HEK293 (cell line): Measurements from ENCODE around the gene OCRL.

ENCODE experiments used
- CTCF ChIA-PET: fragments of 350-600 bp; formaldehyde crosslinking; extraction: SDS; loops from one replicate; lab custom pipeline; 2021; ENCODE audit warnings: antibody characterized with exemption; lab: Yijun Ruan, JAX
- POLR2A ChIA-PET: fragments of 300-600 bp; formaldehyde crosslinking; extraction: SDS; loops from one replicate; lab custom pipeline; 2020; ENCODE audit warnings: antibody characterized with exemption, inconsistent platforms; lab: Yijun Ruan, JAX
- H3K27ac ChIP-seq: fragments of 200-500 bp; sonication (Bioruptor generic); 2 replicates; pipeline ENCODE4 v1.5.1; 2014; ENCODE audit warnings: low read depth, low read length, control low read depth, inconsistent platforms; ENCODE audit errors: extremely low read depth
- H3K36me3 ChIP-seq, 2 experiments: fragments of 200-500 bp in 1 of 2; sonication (Bioruptor generic) in 1 of 2; 1 replicate in 1 of 2; 2 replicates in 1 of 2; pipeline ENCODE4 v1.5.1; 2014 to 2017; ENCODE audit warnings: inconsistent platforms in 2 of 2, low read length in 2 of 2; ENCODE audit not compliant: control insufficient read depth in 2 of 2, insufficient read depth in 1 of 2
- H3K4me1 ChIP-seq: fragments of 200-500 bp; sonication (Bioruptor generic); 2 replicates; pipeline ENCODE4 v1.5.1; 2014; ENCODE audit warnings: mild to moderate bottlenecking, low read length, inconsistent platforms; ENCODE audit not compliant: control insufficient read depth, insufficient read depth
- H3K4me3 ChIP-seq: 2 replicates; pipeline ENCODE4 v1.5.1; 2011; ENCODE audit warnings: low read depth, mild to moderate bottlenecking, control low read depth, low read length, moderate library complexity
- H3K9me3 ChIP-seq: fragments of 200-500 bp; sonication (Bioruptor generic); 2 replicates; pipeline ENCODE4 v1.5.1; 2014; ENCODE audit warnings: low read depth, low read length, inconsistent platforms; ENCODE audit not compliant: control insufficient read depth, insufficient read depth
- GFI1B ChIP-seq: fragments of 450-650 bp; formaldehyde crosslinking; IDR thresholded peaks from 2 replicates; pipeline ENCODE4 v1.5.1; 2016; ENCODE audit warnings: missing biosample characterization, missing genetic modification characterization
- HOXA7 ChIP-seq: sonication (generic); formaldehyde crosslinking; IDR thresholded peaks from 2 replicates; pipeline ENCODE4 v1.8.1; 2022; ENCODE audit warnings: missing genetic modification reagents, borderline replicate concordance
- KLF16 ChIP-seq: fragments of 450-650 bp; formaldehyde crosslinking; IDR thresholded peaks from 2 replicates; pipeline ENCODE4 v1.5.1; 2017; ENCODE audit warnings: missing biosample characterization, missing genetic modification characterization
- PRDM1 ChIP-seq: fragments of 450-650 bp; formaldehyde crosslinking; IDR thresholded peaks from 2 replicates; pipeline ENCODE4; 2016; ENCODE audit warnings: missing biosample characterization, missing genetic modification characterization
- RBAK ChIP-seq: fragments of 450-650 bp; formaldehyde crosslinking; IDR thresholded peaks from 2 replicates; pipeline ENCODE4 v1.5.1; 2016; ENCODE audit warnings: missing biosample characterization, missing genetic modification characterization
- ZBTB1 ChIP-seq: fragments of 450-650 bp; formaldehyde crosslinking; IDR thresholded peaks from 2 replicates; pipeline ENCODE4 v1.5.1; 2016; ENCODE audit warnings: missing biosample characterization, missing genetic modification characterization
- ZBTB17 ChIP-seq: fragments of 450-650 bp; formaldehyde crosslinking; IDR thresholded peaks from 2 replicates; pipeline ENCODE4 v1.5.1; 2016; ENCODE audit warnings: missing biosample characterization, missing genetic modification characterization
- ZFP3 ChIP-seq: fragments of 450-650 bp; formaldehyde crosslinking; IDR thresholded peaks from 2 replicates; pipeline ENCODE4 v1.5.1; 2016; ENCODE audit warnings: low read depth, missing biosample characterization, missing genetic modification characterization
- ZNF202 ChIP-seq: fragments of 450-650 bp; formaldehyde crosslinking; IDR thresholded peaks from 2 replicates; pipeline ENCODE4 v1.5.1; 2016; ENCODE audit warnings: missing biosample characterization, missing genetic modification characterization, borderline replicate concordance
- ZNF335 ChIP-seq: fragments of 450-650 bp; formaldehyde crosslinking; conservative IDR thresholded peaks from 2 replicates; pipeline ENCODE4 v1.5.1; 2016; ENCODE audit warnings: missing biosample characterization, missing genetic modification characterization
- ZNF366 ChIP-seq: fragments of 450-650 bp; formaldehyde crosslinking; conservative IDR thresholded peaks from 2 replicates; pipeline ENCODE4 v1.5.1; 2016; ENCODE audit warnings: missing biosample characterization, missing genetic modification characterization
- ZNF768 ChIP-seq: fragments of 450-650 bp; formaldehyde crosslinking; IDR thresholded peaks from 2 replicates; pipeline ENCODE4 v1.5.1; 2018; ENCODE audit warnings: missing biosample characterization, mild to moderate bottlenecking, missing genetic modification characterization
- TF ChIP-seq, protein P1 (sequence below): fragments of 450-650 bp; formaldehyde crosslinking; IDR thresholded peaks from 2 replicates; pipeline ENCODE4 v1.5.1; 2017; ENCODE audit warnings: missing biosample characterization, missing genetic modification characterization
- TF ChIP-seq, protein P2 (sequence below): fragments of 450-650 bp; formaldehyde crosslinking; IDR thresholded peaks from 2 replicates; pipeline ENCODE4 v1.5.1; 2016; ENCODE audit warnings: missing biosample characterization, missing genetic modification characterization, borderline replicate concordance
- TF ChIP-seq, protein P3 (sequence below): fragments of 450-650 bp; formaldehyde crosslinking; IDR thresholded peaks from 2 replicates; pipeline ENCODE4 v1.5.1; 2017; ENCODE audit warnings: missing biosample characterization, missing genetic modification characterization
- TF ChIP-seq, protein P4 (sequence below): fragments of 450-650 bp; formaldehyde crosslinking; IDR thresholded peaks from 2 replicates; pipeline ENCODE4 v1.5.1; 2016; ENCODE audit warnings: missing biosample characterization, missing genetic modification characterization
- TF ChIP-seq, protein P5 (sequence below): fragments of 450-650 bp; formaldehyde crosslinking; optimal IDR thresholded peaks from 2 replicates; pipeline ENCODE3; 2016; ENCODE audit warnings: missing biosample characterization, mild to moderate bottlenecking, missing genetic modification characterization

Gene OCRL

DNA sequence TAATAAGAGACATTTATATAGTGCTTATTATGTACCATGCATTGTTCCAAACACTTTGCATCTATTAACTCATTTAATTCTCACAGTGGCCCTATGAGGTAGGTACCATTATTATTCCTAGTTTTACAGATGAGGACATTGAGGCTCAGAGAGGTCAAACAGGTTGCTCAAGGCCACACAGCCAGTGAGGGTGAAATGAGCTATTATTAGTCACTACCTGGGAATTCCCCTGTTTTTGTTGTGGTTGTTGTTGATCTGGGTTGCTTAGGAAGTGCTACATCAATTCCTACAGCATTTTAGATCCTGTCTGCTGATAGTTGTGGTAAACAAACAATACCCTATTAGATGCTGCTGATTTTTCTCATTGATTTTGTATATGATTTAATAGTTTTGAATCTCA is 73.5 kb downstream of the OCRL start (continued):
- TF ChIP-seq, protein P1, sequence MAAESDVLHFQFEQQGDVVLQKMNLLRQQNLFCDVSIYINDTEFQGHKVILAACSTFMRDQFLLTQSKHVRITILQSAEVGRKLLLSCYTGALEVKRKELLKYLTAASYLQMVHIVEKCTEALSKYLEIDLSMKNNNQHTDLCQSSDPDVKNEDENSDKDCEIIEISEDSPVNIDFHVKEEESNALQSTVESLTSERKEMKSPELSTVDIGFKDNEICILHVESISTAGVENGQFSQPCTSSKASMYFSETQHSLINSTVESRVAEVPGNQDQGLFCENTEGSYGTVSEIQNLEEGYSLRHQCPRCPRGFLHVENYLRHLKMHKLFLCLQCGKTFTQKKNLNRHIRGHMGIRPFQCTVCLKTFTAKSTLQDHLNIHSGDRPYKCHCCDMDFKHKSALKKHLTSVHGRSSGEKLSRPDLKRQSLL (tag by site-specific recombination), result no peak
- TF ChIP-seq RBAK (tag by site-specific recombination), result no peak

DNA sequence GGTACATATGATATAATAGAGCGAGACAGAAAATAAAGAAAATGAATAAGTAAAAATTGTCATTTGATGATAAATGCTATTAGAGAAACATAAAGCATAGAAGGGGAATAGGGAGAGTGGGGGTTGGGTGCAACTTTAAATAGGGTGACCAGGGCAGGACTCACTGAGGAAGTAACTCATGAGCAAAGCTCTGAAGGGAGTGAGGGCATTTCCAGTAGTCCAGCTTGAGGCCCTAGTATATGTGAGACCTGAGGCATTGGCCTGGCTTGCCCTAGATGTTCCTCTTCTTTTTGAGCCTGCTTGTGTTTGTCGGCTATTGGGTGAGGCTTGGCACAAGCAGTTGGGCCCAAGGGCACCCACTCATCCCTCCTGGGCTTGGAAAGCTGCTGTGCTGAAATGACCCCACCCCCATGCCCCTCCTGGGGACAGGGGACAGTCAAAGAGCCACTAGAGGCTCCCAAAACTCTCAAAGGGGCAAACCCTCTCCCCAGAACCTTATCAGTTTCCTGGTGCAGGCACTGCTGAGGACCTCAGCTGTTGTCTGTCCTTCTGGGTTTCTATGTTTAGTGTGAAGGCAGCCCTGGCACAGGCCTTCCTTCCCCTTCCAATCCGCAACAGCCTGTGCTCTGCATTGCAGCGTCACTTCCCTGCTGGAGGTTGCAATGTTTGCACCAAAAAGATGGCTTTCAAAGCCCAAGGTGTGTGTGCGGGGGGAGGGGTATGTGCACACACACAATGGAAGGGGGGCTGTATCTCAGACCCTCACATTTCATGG is 74.6 kb downstream of the OCRL start:
- H3K9me3 ChIP-seq, result no peaks in the 10 kb centered on the region

DNA sequence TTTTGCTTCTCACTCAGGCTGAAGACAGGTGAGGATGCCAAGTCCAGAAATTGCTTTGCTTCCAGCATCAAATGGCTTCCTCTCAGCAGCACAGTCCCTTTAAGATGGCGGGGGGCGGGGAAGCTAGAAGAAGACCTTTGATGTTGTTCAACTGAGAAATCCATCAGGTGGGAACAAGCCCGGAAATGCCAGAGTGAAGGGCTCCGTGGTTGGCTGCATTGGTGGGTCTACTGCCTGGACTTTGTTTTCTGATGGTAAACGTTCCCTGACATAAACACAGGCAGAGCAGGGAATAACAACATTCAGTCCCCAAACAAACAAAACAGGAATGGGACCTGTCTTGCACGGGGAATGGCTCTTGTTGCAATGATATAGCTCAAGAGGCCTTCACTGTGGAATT is 77.4 kb downstream of the OCRL start:
- no peak overlapping the region for H3K27ac ChIP-seq
- no peaks in the 10 kb centered on the region for H3K36me3 ChIP-seq
- H3K9me3 ChIP-seq, result no peaks in the 10 kb centered on the region
- H3K4me1 ChIP-seq, result no peaks in the 10 kb centered on the region
- POLR2A ChIA-PET, result interaction anchor here (0.6 kb wide), 1 partner anchor 541 kb away, joined by 4 read pairs; no protein-coding TSS in a partner anchor
- no peak overlapping the region for H3K4me3 ChIP-seq
- CTCF ChIA-PET, result interaction anchor here (0.7 to 1.8 kb wide), 4 partner anchors 9 to 109 kb away, joined by 3 to 5 read pairs (median 4); no protein-coding TSS in a partner anchor
- TF ChIP-seq ZNF768 (tag by site-specific recombination) (no peak), ZBTB1 (tag by site-specific recombination) (no peak), GFI1B (tag by site-specific recombination) (no peak), ZNF335 (tag by site-specific recombination) (no peak)
- TF ChIP-seq, protein P2, sequence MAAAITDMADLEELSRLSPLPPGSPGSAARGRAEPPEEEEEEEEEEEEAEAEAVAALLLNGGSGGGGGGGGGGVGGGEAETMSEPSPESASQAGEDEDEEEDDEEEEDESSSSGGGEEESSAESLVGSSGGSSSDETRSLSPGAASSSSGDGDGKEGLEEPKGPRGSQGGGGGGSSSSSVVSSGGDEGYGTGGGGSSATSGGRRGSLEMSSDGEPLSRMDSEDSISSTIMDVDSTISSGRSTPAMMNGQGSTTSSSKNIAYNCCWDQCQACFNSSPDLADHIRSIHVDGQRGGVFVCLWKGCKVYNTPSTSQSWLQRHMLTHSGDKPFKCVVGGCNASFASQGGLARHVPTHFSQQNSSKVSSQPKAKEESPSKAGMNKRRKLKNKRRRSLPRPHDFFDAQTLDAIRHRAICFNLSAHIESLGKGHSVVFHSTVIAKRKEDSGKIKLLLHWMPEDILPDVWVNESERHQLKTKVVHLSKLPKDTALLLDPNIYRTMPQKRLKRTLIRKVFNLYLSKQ (tag by site-specific recombination), result no peak
- TF ChIP-seq, all 188 proteins: peak for 0

More for the DNA sequence above, 74.6 kb downstream of the OCRL start:
- no peaks in the 10 kb centered on the region for H3K4me1 ChIP-seq
- POLR2A ChIA-PET, result no interaction called here
- H3K4me3 ChIP-seq, result no peak overlapping the region
- CTCF ChIA-PET, result interaction anchor here (0.7 to 1.3 kb wide), 2 partner anchors 14 to 21 kb away, joined by 4 read pairs; no protein-coding TSS in a partner anchor
- H3K27ac ChIP-seq, result no peak overlapping the region
- H3K36me3 ChIP-seq, result no peaks in the 10 kb centered on the region
- TF ChIP-seq, protein P3, sequence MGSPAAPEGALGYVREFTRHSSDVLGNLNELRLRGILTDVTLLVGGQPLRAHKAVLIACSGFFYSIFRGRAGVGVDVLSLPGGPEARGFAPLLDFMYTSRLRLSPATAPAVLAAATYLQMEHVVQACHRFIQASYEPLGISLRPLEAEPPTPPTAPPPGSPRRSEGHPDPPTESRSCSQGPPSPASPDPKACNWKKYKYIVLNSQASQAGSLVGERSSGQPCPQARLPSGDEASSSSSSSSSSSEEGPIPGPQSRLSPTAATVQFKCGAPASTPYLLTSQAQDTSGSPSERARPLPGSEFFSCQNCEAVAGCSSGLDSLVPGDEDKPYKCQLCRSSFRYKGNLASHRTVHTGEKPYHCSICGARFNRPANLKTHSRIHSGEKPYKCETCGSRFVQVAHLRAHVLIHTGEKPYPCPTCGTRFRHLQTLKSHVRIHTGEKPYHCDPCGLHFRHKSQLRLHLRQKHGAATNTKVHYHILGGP, result no peak
- TF ChIP-seq KLF16, result no peak
- TF ChIP-seq ZBTB17 (tag by site-specific recombination), result no peak
- TF ChIP-seq, protein P4, sequence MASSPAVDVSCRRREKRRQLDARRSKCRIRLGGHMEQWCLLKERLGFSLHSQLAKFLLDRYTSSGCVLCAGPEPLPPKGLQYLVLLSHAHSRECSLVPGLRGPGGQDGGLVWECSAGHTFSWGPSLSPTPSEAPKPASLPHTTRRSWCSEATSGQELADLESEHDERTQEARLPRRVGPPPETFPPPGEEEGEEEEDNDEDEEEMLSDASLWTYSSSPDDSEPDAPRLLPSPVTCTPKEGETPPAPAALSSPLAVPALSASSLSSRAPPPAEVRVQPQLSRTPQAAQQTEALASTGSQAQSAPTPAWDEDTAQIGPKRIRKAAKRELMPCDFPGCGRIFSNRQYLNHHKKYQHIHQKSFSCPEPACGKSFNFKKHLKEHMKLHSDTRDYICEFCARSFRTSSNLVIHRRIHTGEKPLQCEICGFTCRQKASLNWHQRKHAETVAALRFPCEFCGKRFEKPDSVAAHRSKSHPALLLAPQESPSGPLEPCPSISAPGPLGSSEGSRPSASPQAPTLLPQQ (tag by site-specific recombination), result no peak
- no peak for TF ChIP-seq ZFP3 (tag by site-specific recombination)
- TF ChIP-seq PRDM1 (tag by site-specific recombination), result no peak
- no peak for TF ChIP-seq ZNF202 (tag by site-specific recombination)
- TF ChIP-seq, protein P5, sequence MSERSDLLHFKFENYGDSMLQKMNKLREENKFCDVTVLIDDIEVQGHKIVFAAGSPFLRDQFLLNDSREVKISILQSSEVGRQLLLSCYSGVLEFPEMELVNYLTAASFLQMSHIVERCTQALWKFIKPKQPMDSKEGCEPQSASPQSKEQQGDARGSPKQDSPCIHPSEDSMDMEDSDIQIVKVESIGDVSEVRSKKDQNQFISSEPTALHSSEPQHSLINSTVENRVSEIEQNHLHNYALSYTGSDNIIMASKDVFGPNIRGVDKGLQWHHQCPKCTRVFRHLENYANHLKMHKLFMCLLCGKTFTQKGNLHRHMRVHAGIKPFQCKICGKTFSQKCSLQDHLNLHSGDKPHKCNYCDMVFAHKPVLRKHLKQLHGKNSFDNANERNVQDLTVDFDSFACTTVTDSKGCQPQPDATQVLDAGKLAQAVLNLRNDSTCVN (tag by site-specific recombination), result no peak
- TF ChIP-seq ZNF366 (tag by site-specific recombination), result no peak
- no peak for TF ChIP-seq HOXA7 (CRISPR knock-in tag)
